ENCODE measurements around the gene TBCE. TPM values are rescaled to one million over a fixed set of nuclear protein-coding genes. Genes with fewer than 3 reads are reported as not detected.

TBCE gene
- total RNA-seq, 1 experiment from 2014 or later = 45.6 TPM

DNA sequence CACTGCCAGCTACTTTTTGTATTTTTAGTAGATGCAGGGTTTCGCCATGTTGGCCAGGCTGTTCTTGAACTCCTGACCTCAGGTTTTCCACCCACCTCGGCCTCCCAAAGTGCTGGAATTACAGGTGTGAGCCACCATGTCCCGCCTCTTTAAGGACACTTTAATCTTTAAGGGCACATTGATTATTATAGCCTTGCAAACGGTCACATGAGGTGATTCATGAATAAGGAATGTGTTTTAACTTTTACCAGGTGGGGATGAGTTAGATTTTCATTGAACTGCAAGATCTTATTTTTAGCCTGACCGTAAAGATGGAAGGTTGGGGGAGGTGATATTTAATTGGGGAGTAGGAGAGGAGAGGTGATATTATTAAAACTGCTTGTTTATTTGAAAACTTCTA is 61.9 kb downstream of the TBCE start:
- DNase-seq (ENCODE audit: unreplicated experiment) = no peak
- TF ChIP-seq, protein P1, sequence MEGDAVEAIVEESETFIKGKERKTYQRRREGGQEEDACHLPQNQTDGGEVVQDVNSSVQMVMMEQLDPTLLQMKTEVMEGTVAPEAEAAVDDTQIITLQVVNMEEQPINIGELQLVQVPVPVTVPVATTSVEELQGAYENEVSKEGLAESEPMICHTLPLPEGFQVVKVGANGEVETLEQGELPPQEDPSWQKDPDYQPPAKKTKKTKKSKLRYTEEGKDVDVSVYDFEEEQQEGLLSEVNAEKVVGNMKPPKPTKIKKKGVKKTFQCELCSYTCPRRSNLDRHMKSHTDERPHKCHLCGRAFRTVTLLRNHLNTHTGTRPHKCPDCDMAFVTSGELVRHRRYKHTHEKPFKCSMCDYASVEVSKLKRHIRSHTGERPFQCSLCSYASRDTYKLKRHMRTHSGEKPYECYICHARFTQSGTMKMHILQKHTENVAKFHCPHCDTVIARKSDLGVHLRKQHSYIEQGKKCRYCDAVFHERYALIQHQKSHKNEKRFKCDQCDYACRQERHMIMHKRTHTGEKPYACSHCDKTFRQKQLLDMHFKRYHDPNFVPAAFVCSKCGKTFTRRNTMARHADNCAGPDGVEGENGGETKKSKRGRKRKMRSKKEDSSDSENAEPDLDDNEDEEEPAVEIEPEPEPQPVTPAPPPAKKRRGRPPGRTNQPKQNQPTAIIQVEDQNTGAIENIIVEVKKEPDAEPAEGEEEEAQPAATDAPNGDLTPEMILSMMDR (IDR thresholded peaks at IDR 0.05; ENCODE audit: unreplicated experiment) = no peak
- peaks cover 21% of the 10 kb centered on the region for H3K36me3 Mint-ChIP-seq (ENCODE audit: insufficient read depth, unreplicated experiment)
- H3K9me3 Mint-ChIP-seq (ENCODE audit: unreplicated experiment) = no peaks in the 10 kb centered on the region
- no peak overlapping the region for H3K4me3 Mint-ChIP-seq (ENCODE audit: unreplicated experiment)
- ChIA-PET CTCF (interaction anchor here (0.6 to 7.0 kb wide), 4 partner anchors 13 to 921 kb away, joined by 3 to 58 read pairs (median 4); no protein-coding TSS in a partner anchor), POLR2A (interaction anchor here (0.6 to 1.9 kb wide), 2 partner anchors 13 to 168 kb away, joined by 3 to 8 read pairs; no protein-coding TSS in a partner anchor)
- peaks cover 6% of the 10 kb centered on the region for H3K4me1 Mint-ChIP-seq (ENCODE audit: insufficient read depth, unreplicated experiment)
- intact Hi-C loops (cut with micrococcal nuclease) = no loop called here
- no peaks in the 10 kb centered on the region for H3K27me3 Mint-ChIP-seq (ENCODE audit: insufficient read depth, unreplicated experiment)
- no peak overlapping the region for H3K27ac Mint-ChIP-seq (ENCODE audit: low read depth, unreplicated experiment)
- BruUV-seq (replicated peaks) = no TSS peak

DNA sequence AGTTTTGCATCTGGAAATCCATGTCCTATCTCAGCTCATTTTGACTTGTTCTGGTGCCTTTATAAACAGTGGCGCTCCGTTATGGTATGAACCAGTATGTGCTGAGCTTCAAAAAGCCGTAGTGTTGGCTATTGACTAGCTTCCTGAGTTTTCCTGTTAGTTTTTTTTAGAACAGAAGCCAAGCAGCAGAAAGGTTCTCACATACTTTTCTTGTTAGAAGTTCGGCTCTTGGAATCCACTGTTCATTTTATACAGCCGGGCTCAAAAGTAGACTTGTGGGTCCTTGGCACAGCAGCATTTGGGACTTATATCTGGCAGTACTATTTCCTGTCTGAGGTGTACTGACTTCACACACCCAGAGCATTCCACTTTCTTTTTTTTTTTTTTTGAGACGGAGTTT is 63.8 kb downstream of the TBCE start:
- CTCF ChIA-PET = interaction anchor here (1.2 to 1.7 kb wide), 2 partner anchors 8 to 14 kb away, joined by 4 to 11 read pairs; no protein-coding TSS in a partner anchor
- H3K27me3 Mint-ChIP-seq (ENCODE audit: insufficient read depth, unreplicated experiment) = no peaks in the 10 kb centered on the region
- intact Hi-C loops (cut with micrococcal nuclease) = no loop called here
- peaks cover 39% of the 10 kb centered on the region for H3K36me3 Mint-ChIP-seq (ENCODE audit: insufficient read depth, unreplicated experiment)
- TF ChIP-seq, protein P1 (IDR thresholded peaks at IDR 0.05; ENCODE audit: unreplicated experiment) = no peak
- H3K27ac Mint-ChIP-seq (ENCODE audit: low read depth, unreplicated experiment) = no peak overlapping the region
- POLR2A ChIA-PET = interaction anchor here (0.9 kb wide), 1 partner anchor 102 kb away, joined by 3 read pairs; the partner anchor contains the start of gene GGPS1
- no peak overlapping the region for H3K4me3 Mint-ChIP-seq (ENCODE audit: unreplicated experiment)
- BruUV-seq (replicated peaks) = no TSS peak
- H3K4me1 Mint-ChIP-seq (ENCODE audit: insufficient read depth, unreplicated experiment) = peaks cover 6% of the 10 kb centered on the region
- no peaks in the 10 kb centered on the region for H3K9me3 Mint-ChIP-seq (ENCODE audit: unreplicated experiment)
- no peak for DNase-seq (ENCODE audit: unreplicated experiment)

DNA sequence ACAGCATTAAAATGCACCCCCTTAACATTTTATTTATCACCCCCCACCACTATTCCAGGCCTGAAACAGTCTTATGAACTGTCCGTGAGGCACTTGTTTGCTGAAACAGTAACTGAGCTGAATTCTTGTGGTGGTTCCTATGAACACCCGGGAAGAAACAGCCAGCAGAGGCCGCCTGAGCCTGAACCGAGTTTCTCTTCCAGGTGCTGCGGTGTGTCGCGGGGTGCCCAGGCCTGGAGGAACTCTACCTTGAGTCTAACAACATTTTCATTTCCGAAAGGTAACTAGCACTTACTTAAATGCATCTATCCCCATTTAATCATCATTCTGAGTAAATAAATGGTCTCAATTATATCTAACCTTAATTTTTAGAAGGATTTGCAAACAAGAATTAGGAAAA is 66.8 kb downstream of the TBCE start:
- H3K4me1 Mint-ChIP-seq (ENCODE audit: insufficient read depth, unreplicated experiment) = peaks cover 5% of the 10 kb centered on the region
- CTCF ChIA-PET = interaction anchor here (1.4 kb wide), 1 partner anchor 18 kb away, joined by 5 read pairs; no protein-coding TSS in a partner anchor
- POLR2A ChIA-PET = interaction anchor here (0.8 kb wide), 1 partner anchor 328 kb away, joined by 3 read pairs; no protein-coding TSS in a partner anchor
- H3K4me3 Mint-ChIP-seq (ENCODE audit: unreplicated experiment) = no peak overlapping the region
- no peak overlapping the region for H3K27ac Mint-ChIP-seq (ENCODE audit: low read depth, unreplicated experiment)
- TF ChIP-seq, protein P1 (IDR thresholded peaks at IDR 0.05; ENCODE audit: unreplicated experiment) = no peak
- intact Hi-C loops (cut with micrococcal nuclease) = no loop called here
- H3K36me3 Mint-ChIP-seq (ENCODE audit: insufficient read depth, unreplicated experiment) = peaks cover 58% of the 10 kb centered on the region
- no TSS peak for BruUV-seq (replicated peaks)
- DNase-seq (ENCODE audit: unreplicated experiment) = no peak
- H3K27me3 Mint-ChIP-seq (ENCODE audit: insufficient read depth, unreplicated experiment) = no peaks in the 10 kb centered on the region
- no peaks in the 10 kb centered on the region for H3K9me3 Mint-ChIP-seq (ENCODE audit: unreplicated experiment)

DNA sequence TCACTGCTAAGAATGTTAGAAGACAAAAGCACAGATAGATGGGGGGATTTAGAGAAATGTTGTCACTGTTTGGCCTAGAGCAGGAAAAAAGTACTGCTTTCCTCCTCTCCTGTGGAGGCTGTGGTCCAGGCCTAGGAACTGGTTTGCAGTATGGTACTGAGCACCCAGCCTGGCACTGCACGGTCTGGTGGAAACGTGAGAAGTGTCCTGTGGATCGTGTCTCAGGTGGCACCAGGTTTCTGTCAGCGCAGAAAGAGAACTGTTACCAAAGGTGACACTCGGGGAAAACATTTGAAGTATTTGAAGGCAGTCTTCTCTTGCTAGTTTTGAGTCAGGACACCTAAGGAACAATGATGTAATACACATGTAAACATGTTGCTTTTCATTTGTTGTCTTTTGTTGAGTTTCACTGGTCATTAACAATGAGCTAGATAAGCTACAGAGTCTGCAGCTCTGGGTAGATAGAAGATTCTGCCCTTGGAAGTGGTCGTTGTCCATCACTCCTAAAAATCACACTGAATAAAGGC is 74.0 kb downstream of the TBCE start:
- Mint-ChIP-seq H3K9me3 (ENCODE audit: unreplicated experiment) (no peaks in the 10 kb centered on the region), H3K27ac (ENCODE audit: low read depth, unreplicated experiment) (peak overlapping the region; percentile 2), H3K27me3 (ENCODE audit: insufficient read depth, unreplicated experiment) (no peaks in the 10 kb centered on the region), H3K4me1 (ENCODE audit: insufficient read depth, unreplicated experiment) (peaks cover 19% of the 10 kb centered on the region), H3K4me3 (ENCODE audit: unreplicated experiment) (no peak overlapping the region), H3K36me3 (ENCODE audit: insufficient read depth, unreplicated experiment) (peaks cover 98% of the 10 kb centered on the region)
- POLR2A ChIA-PET = interaction anchor here (0.6 to 5.8 kb wide), 9 partner anchors 11 to 441 kb away, joined by 3 to 31 read pairs (median 4); partner anchors contain the start of genes B3GALNT2 and RBM34
- TF ChIP-seq, protein P1 (IDR thresholded peaks at IDR 0.05; ENCODE audit: unreplicated experiment) = no peak
- intact Hi-C loops (cut with micrococcal nuclease) = no loop called here
- no peak for DNase-seq (ENCODE audit: unreplicated experiment)
- no TSS peak for BruUV-seq (replicated peaks)
- CTCF ChIA-PET = interaction anchor here (0.6 to 3.5 kb wide), 10 partner anchors 13 to 341 kb away, joined by 3 to 12 read pairs (median 4); no protein-coding TSS in a partner anchor

Measured in MCF 10A (cell line).